Ovary (tissue), 9 donors: ENCODE measurements around the gene TMEM167A. TPM values are rescaled to one million over a fixed set of nuclear protein-coding genes. Genes with fewer than 3 reads are reported as not detected.

Experiments used
- DNase-seq, 5 donors: peaks; one replicate each; pipeline ENCODE4 v3.0.0-alpha.2; 2019 to 2020
- H3K27ac ChIP-seq, 2 donors: fragments of 200-600 bp; one replicate each; pipeline versions ENCODE4 v1.5.1 to v1.8.0; 2019 to 2022
- H3K27me3 ChIP-seq: fragments of 200-600 bp; one replicate; pipeline ENCODE4 v1.8.0; 2022
- H3K36me3 ChIP-seq: fragments of 200-600 bp; sonication (generic); one replicate; pipeline ENCODE4 v1.5.1; 2019
- H3K4me1 ChIP-seq: one replicate; pipeline ENCODE4 v1.8.1; 2013; ENCODE audit warnings: mild to moderate bottlenecking, moderate library complexity; ENCODE audit not compliant: insufficient read depth
- H3K4me3 ChIP-seq: fragments of 200-600 bp; sonication (generic); one replicate; pipeline ENCODE4 v1.5.1; 2017
- H3K9me3 ChIP-seq, 2 donors: fragments of 200-600 bp in 1 of 2; sonication (generic) in 1 of 2; one replicate each; pipeline versions ENCODE4 v1.5.1 to v1.8.1; 2013 to 2019; ENCODE audit warnings: mild to moderate bottlenecking in 1 of 2, moderate library complexity in 1 of 2
- CTCF ChIP-seq, 3 donors: fragments of 450-650 bp in 2 of 3; fragments of 200-600 bp in 1 of 3; IDR thresholded peaks; one replicate each; pipeline versions ENCODE4 v1.5.1 to v1.8.0; 2016 to 2022; ENCODE audit warnings: antibody characterized with exemption in 3 of 3, mild to moderate bottlenecking in 1 of 3
- EP300 ChIP-seq: sonication (generic); formaldehyde crosslinking; IDR thresholded peaks from one replicate; pipeline ENCODE4 v1.6.1; 2017; ENCODE audit warnings: antibody characterized with exemption
- POLR2A ChIP-seq: fragments of 450-650 bp; IDR thresholded peaks from one replicate; pipeline ENCODE4 v1.6.1; 2017; ENCODE audit warnings: antibody characterized with exemption, mild to moderate bottlenecking, moderate library complexity
- WGBS, 3 donors: extraction: QIAGEN DNeasy Blood & Tissue Kit in 1 of 3; methylation state at CpG; one replicate each; pipeline versions ENCODE4 v1.1.5 to v1.1.7; 2013 to 2017; 5-methylcytosine and 5-hydroxymethylcytosine counted together
- intact Hi-C, 4 donors: fragments of 100-400 bp; cut with DNase I; formaldehyde crosslinking; loops; one replicate each; pipeline versions ENCODE4 v1.11.0 to v1.15.1; 2022 to 2023
- polyA plus RNA-seq, 2 donors: library from polyadenylated mRNA; stranded (reverse); fragments of 200-250 nt in 1 of 2; fragments of 350-450 nt in 1 of 2; fragmentation: Illumina TruSeq in 1 of 2; extraction: RNeasy Lipid Tissue Mini Kit (QIAGEN cat#74804) in 1 of 2; gene quantifications; one replicate each; pipeline ENCODE4 v1.2.3, GENCODE V29; 2013 to 2014
- total RNA-seq, 7 donors: library from RNA; depleted of rRNA in 2 of 7; stranded (reverse); fragments of >200 nt in 2 of 7; fragmentation: NEBNext Ultra II Directional in 3 of 7; extraction: Animal tissue kit (Norgen Biotek cat#: 25700) in 3 of 7; gene quantifications; one replicate each; pipeline versions ENCODE4 v1.1.0 to v1.2.4, GENCODE V29; 2016 to 2023
- donor health status: DM: no; HTN: no; CAD: no; lungs with moderate emphysema.
- donor health status: DM: no; HTN: no; CAD: no.
- donor health status: Bipolar disorder and iron deficiency.
- donor health status: DM: yes; HTN: yes; CAD: no.
- donor health status: DM: no; HTN: no; CAD: no.
- donor health status: DM: yes; HTN: yes; CAD: no.

The TMEM167A gene
- total and polyA plus RNA-seq, 9 donors = 17.8 to 49.2 (median 30.5) TPM

- H3K27me3 ChIP-seq = no peaks in the 10 kb centered on the region
- no peak overlapping the region for H3K4me3 ChIP-seq
- H3K4me1 ChIP-seq = no peaks in the 10 kb centered on the region
- H3K9me3 ChIP-seq = no peaks in the 10 kb centered on the region
- intact Hi-C loops = no loop called here
- H3K27ac ChIP-seq = no peak overlapping the region
- no peaks in the 10 kb centered on the region for H3K36me3 ChIP-seq
- WGBS, 3 donors = 91 to 94% (median 91%) methylated on average over 3 of the region's 3 CpGs
- DNase-seq = no peak
- TF ChIP-seq CTCF (IDR thresholded peaks at IDR 0.05) (no peak), POLR2A (no peak), EP300 (no peak)
These were observed 30.7 kb upstream of the TMEM167A start for GRCh38 chr5:83107692-83108420.

GRCh38 chr5:83104021-83104420 is 26.8 kb upstream of the TMEM167A start:
- no peaks in the 10 kb centered on the region for H3K4me1 ChIP-seq
- H3K4me3 ChIP-seq = no peak overlapping the region
- no peak for DNase-seq
- TF ChIP-seq EP300 (no peak), POLR2A (no peak)
- intact Hi-C loops = no loop called here
- no peaks in the 10 kb centered on the region for H3K36me3 ChIP-seq
- no peak overlapping the region for H3K27ac ChIP-seq
- H3K27me3 ChIP-seq = no peaks in the 10 kb centered on the region
- no peaks in the 10 kb centered on the region for H3K9me3 ChIP-seq

GRCh38 chr5:83102364-83102980 is 25.3 kb upstream of the TMEM167A start:
- Histone ChIP-seq H3K27me3 (no peaks in the 10 kb centered on the region), H3K9me3 (no peaks in the 10 kb centered on the region), H3K36me3 (no peaks in the 10 kb centered on the region), H3K27ac (no peak overlapping the region), H3K4me3 (no peak overlapping the region), H3K4me1 (no peaks in the 10 kb centered on the region)
- no peak for DNase-seq
- TF ChIP-seq CTCF (IDR thresholded peaks at IDR 0.05) = no peak
- no peak for TF ChIP-seq POLR2A
- no peak for TF ChIP-seq EP300
- intact Hi-C loops = no loop called here

GRCh38 chr5:83101514-83101913 is 24.3 kb upstream of the TMEM167A start:
- Histone ChIP-seq H3K27ac (no peak overlapping the region), H3K27me3 (no peaks in the 10 kb centered on the region), H3K36me3 (no peaks in the 10 kb centered on the region), H3K4me1 (no peaks in the 10 kb centered on the region), H3K9me3 (no peaks in the 10 kb centered on the region), H3K4me3 (no peak overlapping the region)
- DNase-seq = no peak
- intact Hi-C loops = no loop called here
- 91 to 99% (median 98%) methylated on average over 1 of the region's 1 CpG for WGBS, 3 donors
- TF ChIP-seq CTCF (IDR thresholded peaks at IDR 0.05) (no peak), EP300 (no peak), POLR2A (no peak)

- Histone ChIP-seq H3K4me1 (no peaks in the 10 kb centered on the region), H3K9me3 (no peaks in the 10 kb centered on the region), H3K27ac (no peak overlapping the region), H3K36me3 (no peaks in the 10 kb centered on the region), H3K4me3 (no peak overlapping the region), H3K27me3 (no peaks in the 10 kb centered on the region)
- intact Hi-C loops = no loop called here
- TF ChIP-seq CTCF (IDR thresholded peaks at IDR 0.05) (no peak), POLR2A (no peak), EP300 (no peak)
- no peak for DNase-seq
- WGBS, 3 donors = 65 to 70% (median 66%) methylated on average over 1 of the region's 1 CpG
These were observed 22.3 kb upstream of the TMEM167A start for GRCh38 chr5:83099445-83099844.
